Hepatic stellate cell (primary cell): ENCODE data around the gene ASS1.
A peak's percentile ranks its signal among the peaks of the same experiment; 100 is the strongest.
"Not testable (repeated sequence)": the region's sequence is repeated elsewhere in the genome, so short reads cannot be mapped to it uniquely, and the experiment has no call there.

Experiments
- DNase-seq: peaks from one replicate; pipeline ENCODE4 v3.0.0; 2011; ENCODE audit warnings: low spot score

Gene ASS1

DNA sequence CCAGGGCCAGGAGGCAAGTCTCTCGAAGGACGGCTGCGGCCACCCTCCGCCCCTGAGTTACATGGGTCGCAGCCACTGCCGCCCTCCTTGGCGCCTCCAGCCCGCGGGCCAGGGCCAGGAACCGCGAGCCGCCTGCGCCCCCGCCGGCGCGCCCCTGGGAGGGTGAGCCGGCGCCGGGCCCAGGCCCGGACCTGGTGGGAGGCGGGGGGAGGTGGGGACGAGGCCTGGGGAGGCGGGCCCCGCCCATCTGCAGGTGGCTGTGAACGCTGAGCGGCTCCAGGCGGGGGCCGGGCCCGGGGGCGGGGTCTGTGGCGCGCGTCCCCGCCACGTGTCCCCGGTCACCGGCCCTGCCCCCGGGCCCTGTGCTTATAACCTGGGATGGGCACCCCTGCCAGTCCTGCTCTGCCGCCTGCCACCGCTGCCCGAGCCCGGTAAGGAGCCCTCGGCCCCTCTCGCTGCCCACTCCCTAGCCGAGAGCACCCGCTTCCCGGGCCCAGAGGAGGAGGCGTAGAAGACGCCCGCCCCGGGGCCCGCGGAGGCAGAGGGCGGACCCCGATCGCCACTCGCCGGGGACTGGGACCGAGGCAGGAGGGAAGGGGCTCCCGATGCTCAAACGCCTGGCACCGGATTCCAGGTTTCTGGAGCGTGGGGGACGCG is at the start of gene ASS1:
TSS of gene ASS1 (plus strand) at position 397 of the 657 bp plus-strand sequence. CDS start 7,268 bp downstream, outside the sequence.
- DNase-seq = no peak

DNA sequence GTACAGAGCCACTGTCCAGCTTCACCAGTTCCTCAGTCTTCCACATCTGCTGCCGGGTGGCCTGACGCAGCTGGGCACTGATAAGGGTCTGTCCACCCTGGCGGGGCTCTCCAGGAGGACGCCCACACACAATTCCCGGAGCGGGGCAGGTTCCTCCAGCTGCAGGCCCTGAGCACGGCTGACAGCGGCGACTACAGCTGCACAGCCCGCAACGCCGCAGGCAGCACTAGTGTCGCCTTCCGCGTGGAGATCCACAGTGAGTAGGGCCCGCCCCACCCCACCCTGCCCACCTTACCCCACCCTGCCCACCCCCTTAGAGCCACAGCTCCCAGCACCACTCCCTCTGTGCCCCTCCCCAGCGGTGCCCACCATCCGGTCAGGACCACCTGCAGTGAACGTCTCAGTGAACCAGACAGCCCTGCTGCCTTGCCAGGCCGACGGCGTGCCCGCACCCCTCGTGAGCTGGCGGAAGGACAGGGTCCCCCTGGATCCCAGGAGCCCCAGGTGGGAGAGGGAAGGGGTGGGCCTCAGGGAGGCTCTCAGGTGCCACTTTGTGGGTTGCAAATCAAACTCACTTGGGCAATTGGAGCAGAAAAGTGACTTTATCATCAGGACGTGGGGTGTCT is 48.8 kb upstream of the ASS1 start:
- no peak for DNase-seq

DNA sequence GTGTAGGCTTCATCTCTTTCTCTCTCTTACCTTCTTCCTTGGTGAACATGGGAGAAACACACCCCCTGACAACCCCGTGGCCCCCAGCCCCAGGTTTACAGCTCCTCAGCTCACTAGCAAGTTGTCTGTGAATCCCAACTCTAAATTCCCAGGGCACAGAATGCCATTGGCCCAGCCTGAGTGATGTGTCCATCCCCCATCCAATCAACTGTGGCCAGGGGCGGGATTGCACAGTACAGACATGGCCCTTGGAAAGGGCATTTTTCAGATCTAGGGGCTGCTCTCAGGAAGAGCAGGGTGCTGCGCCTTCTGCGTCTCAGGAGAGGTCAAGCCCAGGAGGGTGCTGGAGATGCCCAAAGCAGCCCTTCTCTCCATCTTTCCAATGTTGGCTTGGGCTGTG is 48.2 kb upstream of the ASS1 start:
- DNase-seq = peak; percentile 40

DNA sequence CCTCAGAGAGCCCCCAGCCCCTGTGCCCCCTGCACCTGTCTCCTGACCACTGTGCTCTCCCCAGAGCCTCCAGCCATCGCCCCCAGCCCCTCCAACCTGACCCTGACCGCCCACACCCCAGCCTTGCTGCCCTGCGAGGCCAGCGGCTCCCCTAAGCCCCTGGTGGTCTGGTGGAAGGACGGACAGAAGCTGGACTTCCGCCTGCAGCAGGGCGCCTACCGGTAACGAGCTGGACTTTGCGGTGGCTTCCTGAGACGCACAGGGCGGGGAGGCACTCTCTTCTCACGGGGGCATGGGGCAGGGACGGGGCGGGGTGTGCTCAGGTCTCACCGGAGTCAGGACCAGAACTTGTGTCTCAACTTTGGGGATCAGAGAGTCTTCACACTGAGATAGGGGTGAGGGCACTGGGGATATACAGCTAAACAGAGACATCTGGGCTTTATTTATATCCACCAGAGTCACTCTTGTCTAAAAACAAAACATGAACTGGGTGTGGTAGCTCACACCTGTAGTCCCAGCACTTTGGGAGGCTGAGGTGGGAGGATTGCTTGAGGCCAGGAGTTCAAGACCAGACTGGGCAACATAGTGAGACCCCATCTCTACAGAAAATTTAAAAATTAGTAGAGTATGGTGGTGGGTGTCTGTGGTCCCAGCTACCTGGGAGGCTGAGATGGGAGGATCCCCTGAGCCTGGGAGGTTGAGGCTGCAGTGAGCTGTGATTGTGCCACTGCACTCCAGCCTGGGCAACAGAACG is 46.1 kb upstream of the ASS1 start:
- no peak for DNase-seq

DNA sequence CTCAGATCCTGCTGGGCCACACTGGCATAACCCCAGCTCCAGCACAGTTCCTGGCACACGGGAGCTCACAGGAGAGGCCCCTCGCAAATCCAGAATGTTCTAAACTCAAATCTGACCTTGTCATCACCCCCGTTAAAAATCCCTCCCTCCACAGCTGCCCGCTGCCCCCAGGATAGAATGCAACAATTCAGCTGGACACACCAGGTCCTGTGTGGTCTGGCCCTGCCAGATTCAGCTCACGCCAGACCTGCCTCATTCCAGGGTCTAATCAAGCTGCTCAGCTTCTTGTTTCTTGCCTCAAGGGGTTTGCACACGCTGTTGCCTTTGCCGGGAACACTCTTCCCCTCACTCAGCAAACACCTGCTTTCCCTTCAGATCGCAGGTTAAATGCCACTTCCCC is 45.0 kb upstream of the ASS1 start:
- no peak for DNase-seq

DNA sequence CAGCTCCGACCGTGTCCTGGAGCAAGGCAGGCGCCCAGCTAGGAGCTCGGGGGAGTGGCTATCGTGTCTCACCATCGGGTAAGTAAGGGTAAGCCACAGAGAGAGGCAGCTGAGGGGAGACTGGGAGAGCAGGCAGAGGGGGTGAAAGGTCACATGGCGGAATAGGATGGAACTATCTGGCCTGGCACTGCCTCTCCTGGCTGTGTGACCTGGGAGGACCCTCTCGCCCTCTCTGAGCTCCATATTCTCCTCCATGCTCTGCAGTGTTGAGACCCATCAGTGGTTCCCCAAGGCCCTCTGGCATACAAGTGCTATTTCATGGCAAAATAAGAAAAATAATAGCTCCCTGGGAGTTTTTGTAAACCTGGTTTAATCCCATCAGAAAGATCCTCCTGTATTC is 43.9 kb upstream of the ASS1 start:
- no peak for DNase-seq

DNA sequence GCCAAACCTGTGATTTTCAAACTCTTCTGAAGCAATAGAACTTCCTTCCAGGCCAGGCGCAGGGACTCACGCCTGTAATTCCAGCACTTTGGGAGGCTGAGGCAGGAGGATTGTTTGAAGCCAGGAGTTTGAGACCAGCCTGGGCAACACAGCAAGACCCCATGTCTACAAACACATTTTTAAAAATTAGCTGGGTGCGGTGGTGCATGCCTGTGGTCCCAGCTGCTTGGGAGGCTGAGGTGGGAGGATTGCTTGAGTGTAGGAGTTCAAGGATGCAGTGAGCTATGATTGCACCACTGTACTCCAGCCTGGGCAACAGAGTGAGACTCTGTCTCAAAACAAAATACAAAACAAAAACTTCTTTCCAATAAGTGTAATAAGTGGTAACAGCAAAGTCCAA is 43.0 kb upstream of the ASS1 start:
- not testable (repeated sequence) for DNase-seq

DNA sequence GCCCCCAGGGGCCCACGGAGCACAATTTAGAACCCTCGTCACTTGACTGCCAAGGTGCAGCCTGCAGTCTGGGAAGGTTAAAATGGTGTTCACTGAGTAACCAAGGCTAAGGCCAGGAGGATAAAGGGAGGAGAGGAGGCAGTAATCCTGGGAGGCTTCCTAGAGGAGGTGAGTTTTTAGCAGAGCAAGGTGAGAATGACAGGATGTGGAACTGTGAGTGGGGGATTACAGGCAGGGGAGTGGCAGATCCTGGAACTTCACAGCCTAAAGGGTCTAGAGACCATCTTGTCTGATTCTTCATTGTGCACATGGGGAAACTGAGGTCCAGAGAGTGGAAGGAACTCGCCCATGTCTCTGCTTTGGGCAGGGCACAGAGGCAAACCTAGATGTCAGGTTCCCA is 42.5 kb upstream of the ASS1 start:
- DNase-seq = no peak

DNA sequence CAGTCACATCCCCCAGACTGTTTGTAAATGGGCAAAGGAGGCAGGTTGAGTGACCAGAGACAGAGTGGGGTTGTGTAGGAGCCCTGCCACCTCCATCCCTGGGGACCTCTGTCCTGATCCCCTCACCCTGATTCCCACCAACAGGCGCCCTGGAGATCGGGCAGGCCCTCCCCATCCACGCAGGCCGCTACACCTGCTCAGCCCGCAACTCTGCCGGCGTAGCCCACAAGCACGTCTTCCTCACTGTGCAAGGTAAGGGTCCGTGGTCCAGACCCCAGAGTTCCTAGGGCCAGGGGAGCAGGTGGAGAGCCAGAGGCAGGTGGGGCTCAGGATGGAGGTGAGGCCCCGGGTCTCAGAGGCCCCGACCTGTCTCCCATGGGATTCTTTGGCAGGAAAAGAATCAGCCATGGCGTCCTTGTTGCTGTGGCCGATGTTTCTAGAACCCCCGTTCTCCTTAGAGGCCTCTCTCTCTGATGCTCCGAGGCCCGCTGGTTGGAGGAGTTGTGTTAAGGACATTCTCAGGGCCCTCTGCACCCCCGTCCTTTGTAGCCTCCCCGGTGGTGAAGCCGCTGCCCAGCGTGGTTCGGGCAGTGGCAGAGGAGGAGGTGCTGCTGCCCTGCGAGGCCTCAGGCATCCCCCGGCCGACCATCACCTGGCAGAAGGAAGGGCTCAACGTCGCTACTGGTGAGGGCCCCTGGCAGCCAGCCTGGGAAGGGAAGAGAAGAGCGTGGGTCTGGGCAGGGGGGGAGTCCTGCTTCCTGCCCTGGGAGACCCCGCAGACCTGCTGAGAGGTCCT is 41.9 kb upstream of the ASS1 start:
- no peak for DNase-seq

DNA sequence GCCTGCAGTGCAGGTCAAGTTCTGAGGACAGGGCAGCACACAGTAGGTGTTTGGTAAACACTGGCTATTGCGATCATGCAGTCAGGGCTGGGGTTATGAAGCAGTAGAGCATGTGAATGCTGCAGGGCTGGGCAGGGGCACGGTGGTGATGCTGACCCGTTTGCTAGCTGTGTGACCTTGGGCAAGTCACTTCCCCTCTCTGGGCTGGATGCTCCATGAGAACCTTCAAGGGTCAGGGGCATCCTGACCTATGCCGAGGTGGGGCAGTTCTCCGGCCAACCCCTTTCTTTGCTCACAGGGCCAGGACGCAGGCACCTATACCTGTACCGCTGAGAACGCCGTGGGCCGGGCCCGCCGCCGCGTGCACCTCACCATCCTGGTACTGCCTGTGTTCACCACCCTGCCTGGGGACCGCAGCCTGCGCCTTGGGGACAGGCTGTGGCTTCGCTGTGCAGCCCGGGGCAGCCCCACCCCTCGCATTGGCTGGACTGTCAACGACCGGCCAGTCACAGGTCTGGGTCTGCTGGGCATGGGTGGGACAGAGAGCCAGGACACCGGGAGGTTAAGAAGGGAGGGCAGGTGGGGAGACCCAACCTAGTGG is 39.0 kb upstream of the ASS1 start:
- DNase-seq = no peak

DNA sequence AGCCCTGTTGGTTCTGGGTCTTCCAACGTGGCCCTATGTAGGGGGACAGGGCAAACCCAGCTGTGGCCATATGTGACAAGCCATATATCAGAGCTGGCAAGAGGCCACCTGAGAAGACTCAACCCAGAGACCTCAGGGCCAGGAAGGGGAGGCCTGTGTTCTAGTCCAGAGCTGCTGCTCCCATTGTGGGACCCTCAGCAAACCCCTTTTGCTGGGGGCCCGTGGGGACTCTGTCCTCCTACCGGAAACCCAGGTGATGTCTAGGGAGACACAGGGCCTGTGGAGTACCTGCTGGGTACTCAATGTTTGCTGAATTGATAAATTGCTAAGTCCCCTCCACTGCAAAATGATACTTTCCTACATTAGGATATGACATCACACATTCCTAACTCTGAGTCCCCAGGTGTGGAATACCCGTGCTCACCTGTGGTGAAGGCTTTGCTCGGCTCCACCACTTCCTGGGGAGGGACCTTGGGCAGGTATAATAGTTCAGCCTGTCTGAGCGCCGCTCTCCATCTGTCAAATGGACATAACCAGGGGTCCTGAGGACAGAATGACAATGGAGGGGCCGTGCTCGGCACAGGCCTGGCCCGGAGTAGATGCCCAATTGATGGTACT is 38.4 kb upstream of the ASS1 start:
- no peak for DNase-seq

DNA sequence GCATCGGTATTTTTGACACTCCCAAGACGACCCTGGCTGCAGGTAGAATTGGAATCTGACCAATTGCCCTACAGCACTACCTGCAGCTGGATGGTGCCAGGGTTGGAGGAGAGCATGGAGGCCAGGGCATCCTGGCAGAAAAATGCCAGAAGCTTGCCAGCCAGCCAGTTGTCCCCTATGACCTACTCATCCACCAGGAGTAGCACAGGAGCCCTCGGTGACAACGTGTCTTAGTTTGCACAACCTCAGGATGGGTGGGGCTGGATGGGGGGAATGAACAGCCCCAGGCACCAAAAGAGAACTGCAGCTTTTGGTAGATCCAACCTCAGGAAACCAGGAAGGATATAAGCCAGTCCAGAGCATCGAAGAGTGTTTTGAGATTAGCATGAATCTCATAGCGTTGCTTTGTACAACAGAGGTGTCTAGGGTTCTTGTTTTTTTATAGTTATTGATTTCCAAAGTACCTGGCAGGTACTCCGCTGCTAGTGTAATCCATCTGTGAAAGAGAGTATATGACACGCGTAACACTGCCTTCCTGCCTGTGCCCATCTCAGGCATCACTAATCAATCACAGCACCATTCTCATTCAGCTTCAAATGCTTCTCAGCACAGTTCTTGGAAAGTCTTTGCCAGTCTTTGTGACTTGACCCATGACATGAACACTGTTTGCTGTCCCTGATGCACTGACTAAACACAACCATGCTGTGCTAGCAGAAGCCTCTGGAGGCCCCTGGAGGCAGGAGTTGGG is 36.7 kb upstream of the ASS1 start:
- DNase-seq = no peak

DNA sequence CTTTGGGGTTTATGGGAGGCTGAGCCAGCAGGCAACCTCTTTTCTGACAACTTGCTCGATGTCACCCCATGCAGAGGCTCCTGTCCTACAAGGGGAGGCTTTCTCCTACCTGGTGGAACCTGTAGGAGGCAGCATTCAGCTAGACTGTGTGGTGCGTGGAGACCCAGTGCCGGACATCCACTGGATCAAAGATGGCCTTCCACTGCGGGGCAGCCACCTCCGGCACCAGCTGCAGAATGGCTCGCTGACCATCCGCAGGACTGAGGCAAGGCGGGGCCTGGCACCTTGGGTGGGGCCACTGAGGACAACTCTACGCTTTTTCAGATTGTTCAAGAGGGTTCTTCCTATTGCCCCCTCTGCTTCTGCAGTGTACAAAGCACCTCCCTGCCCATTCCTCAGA is 36.1 kb upstream of the ASS1 start:
- DNase-seq = no peak

DNA sequence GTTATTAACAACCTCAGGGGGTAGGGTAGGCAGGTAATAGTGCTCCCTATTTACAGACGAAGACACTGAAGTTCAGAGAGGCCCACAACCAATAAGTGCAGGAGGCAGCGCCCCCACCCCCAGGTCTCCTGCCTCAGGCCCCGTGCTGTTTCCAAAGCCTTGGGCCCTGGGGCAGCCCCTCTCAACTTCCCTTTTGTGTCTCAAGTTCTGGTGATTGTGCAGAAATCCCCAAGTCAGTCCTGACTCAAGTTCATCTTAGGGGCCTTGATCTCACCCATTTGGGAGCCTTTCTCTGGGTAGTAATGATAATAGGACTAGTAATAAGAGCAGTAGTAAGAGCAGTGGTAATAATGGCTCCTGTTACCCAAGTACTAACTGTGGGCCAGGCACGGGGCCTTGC is 35.5 kb upstream of the ASS1 start:
- no peak for DNase-seq

DNA sequence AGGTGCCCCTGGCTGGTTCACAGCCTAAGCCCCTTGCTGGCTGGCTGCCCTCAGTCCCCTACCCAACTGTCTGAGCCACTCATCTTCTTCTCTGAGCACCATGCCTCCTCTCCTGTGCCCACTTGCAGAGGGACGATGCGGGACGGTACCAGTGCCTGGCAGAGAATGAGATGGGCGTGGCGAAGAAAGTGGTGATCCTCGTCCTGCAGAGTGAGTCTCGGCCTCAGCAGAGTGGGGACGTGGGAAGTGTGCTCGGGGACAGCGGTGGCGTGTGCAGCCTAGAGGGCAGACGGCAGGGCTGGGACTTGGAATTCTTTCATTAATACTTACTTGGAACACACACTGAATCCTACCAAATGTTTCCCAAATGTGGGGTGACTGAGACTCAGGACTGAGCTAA is 34.3 kb upstream of the ASS1 start:
- DNase-seq = no peak

DNA sequence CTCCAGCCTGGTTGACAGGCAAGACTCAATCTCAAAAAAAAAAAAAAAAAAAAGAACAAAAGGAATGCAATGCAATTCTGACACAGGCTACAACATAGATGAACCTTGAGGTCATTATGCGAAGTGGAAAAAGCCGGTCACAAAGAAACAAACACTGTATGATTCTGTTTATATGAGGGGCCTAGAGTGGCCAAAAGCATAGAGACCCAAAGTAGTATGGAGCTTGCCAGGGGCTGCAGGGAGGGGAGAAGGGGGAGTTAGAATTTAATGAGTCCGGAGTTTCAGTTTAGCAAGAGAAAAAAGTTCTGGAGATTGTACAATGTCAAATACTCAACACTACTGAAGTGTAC is 33.2 kb upstream of the ASS1 start:
- DNase-seq = no peak

DNA sequence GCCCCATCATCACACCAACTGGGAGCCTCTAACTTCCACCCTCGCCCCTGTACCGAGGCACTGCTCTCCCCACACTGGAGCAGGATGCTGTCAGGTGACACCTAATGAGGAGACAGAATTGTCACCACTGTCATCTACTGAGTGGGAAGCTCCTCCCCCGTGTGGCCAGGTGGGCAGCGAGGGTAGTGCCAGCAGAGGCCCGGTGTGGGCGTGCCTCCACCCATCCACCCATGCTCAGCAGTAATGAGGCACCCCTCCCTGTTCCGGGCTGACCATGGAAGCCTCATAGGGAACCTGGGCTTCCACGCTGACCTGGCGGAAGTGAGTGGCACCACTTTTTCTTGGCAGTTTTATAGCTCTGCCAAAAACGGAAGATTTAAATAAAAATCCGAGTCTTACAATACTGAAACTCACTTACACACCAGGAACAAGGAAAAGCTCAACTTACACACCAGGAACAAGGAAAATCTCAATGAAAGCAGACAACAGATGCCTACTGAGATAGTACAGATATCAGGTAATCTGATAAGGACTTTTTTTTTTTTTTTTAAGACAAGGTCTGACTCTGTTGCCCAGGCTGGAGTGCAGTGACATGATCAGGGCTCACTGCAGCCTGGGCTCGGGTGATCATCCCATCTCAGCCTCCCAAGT is 30.6 kb upstream of the ASS1 start:
- no peak for DNase-seq

DNA sequence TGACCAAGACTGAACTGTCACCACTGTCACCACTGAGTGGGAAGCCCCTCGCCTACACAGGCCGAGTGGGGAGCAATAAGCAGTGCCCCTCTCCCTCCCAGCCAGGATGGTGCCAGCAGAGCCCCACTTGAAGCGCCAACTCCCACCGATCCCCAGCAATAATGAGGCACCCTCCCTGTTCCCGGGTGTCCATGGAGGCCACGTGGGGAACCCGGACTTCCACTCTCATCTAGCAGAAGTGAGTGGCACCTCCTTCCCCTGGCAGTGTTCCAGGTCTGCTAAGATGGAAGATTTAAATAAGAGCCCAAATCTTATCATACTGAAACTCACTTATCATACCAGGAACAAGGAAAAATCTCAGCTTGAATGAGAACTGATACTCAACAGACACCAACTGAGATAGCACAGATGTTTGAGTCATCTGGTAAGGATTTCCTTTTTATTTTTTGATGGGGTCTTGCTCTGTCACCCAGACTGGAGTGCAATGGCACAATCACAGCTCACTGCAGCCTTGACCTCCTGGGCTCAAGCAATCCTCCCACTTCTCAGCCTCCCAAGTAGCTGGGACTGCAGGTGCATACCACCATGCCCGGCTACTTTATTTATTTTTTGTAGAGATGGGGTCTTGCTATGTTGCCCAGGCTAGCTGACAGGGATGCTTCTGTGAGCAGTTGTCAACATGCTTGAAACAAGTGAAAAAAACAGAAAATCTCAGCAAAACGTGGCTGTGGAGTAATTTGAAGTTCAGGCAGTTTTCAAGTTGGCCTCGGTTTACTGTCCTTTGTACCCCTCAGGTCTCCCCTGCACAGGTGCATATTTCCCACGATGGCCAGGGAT is 29.6 kb upstream of the ASS1 start:
- no peak for DNase-seq

DNA sequence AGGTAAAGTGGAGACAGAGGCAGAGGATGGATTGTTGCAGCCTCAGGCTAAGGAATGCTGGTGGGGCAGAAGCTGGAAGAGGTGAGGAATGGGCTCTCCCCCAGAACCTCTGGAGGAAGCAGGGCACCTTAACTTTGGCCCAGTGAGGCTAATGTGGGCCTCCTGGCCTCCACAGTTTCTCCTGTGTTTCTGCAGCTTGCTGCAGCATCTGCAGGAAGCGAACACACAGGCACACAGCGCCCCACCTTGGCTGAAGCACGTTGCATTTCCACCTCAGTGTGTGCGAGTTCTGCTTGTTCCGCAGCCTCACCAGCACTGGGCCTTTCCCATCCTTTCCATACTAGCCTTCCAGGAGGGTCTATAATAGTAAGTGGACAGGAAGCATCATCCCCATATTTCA is 27.2 kb upstream of the ASS1 start:
- no peak for DNase-seq

DNA sequence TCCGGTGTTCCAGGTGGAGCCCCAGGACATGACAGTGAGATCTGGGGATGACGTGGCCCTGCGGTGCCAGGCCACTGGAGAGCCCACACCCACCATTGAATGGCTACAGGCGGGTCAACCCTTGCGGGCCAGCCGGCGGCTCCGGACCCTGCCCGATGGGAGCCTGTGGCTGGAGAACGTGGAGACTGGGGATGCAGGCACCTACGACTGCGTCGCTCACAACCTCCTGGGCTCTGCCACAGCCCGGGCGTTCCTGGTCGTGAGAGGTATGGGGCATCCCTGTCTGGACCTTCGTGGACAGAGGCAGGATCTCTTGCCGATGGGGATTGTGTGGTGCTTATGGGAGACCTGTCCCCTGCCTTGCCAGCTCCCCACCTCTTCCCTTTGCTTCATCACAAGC is 26.0 kb upstream of the ASS1 start:
- DNase-seq = no peak
